ENCODE results near the gene XYLT2.

DNA sequence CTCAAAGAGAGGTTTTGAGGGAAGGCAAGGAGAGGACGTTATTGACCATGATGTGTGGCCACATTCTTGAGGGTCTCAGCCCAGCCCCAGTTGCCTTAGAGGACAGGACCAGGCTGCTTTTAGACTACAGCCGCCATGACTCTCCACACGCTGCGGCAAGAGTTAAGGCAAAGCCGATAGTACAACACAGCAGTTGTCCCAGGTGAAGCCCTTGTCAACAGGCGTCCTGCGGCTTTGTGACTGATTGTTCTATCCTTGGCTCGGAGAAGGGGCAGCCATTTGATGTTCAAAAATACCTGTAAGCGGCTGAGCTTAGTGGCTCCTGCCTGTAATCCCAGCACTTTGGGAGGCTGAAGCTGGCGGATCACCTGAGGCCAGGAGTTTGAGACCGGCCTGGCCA is 42.9 kb upstream of the XYLT2 start:
- no peak for TF ChIP-seq POLR2A (IDR thresholded peaks at IDR 0.05)
- TF ChIP-seq, protein P1, sequence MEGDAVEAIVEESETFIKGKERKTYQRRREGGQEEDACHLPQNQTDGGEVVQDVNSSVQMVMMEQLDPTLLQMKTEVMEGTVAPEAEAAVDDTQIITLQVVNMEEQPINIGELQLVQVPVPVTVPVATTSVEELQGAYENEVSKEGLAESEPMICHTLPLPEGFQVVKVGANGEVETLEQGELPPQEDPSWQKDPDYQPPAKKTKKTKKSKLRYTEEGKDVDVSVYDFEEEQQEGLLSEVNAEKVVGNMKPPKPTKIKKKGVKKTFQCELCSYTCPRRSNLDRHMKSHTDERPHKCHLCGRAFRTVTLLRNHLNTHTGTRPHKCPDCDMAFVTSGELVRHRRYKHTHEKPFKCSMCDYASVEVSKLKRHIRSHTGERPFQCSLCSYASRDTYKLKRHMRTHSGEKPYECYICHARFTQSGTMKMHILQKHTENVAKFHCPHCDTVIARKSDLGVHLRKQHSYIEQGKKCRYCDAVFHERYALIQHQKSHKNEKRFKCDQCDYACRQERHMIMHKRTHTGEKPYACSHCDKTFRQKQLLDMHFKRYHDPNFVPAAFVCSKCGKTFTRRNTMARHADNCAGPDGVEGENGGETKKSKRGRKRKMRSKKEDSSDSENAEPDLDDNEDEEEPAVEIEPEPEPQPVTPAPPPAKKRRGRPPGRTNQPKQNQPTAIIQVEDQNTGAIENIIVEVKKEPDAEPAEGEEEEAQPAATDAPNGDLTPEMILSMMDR (IDR thresholded peaks at IDR 0.05) = no peak
